Prostate gland (tissue), 2 donors: ENCODE measurements around the gene KIAA0232. TPM values are rescaled to one million over a fixed set of nuclear protein-coding genes. Genes with fewer than 3 reads are reported as not detected.
"Not testable (repeated sequence)": the region's sequence is repeated elsewhere in the genome, so short reads cannot be mapped to it uniquely, and the experiment has no call there.

Source experiments
- DNase-seq: peaks from one replicate; pipeline ENCODE4 v3.0.0-alpha.2; 2019; ENCODE audit warnings: low spot score
- H3K27ac ChIP-seq, 2 donors: fragments of 200-600 bp; sonication (generic); 2 replicates each; pipeline ENCODE4 v1.5.1; 2017 to 2019
- H3K27me3 ChIP-seq: fragments of 200-600 bp; sonication (generic); replicated peaks from 2 replicates; pipeline ENCODE4 v1.5.1; 2019; ENCODE audit not compliant: insufficient read depth
- H3K36me3 ChIP-seq, 2 donors: fragments of 200-600 bp; sonication (generic); 1 replicate in 1 of 2; 2 replicates in 1 of 2; pipeline versions ENCODE4 v1.5.1 to v1.8.1; 2017 to 2019
- H3K4me1 ChIP-seq: fragments of 200-600 bp; sonication (generic); replicated peaks from 2 replicates; pipeline ENCODE4 v1.5.1; 2019
- H3K4me3 ChIP-seq, 2 donors: fragments of 200-600 bp; sonication (generic); 2 replicates each; pipeline ENCODE4 v1.5.1; 2017 to 2019
- H3K9me3 ChIP-seq: fragments of 200-600 bp; sonication (generic); 2 replicates; pipeline ENCODE4 v1.5.1; 2017
- CTCF ChIP-seq, 4 experiments: fragments of 200-600 bp in 2 of 4; fragments of 450-650 bp in 2 of 4; sonication (generic) in 2 of 4; IDR thresholded peaks; 1 replicate in 3 of 4; 2 replicates in 1 of 4; pipeline ENCODE4 v1.5.1; 2016 to 2019; ENCODE audit warnings: antibody characterized with exemption in 4 of 4, mild to moderate bottlenecking in 2 of 4, moderate library complexity in 2 of 4
- POLR2A ChIP-seq: fragments of 450-650 bp; IDR thresholded peaks from one replicate; pipeline ENCODE4 v1.6.1; 2016; ENCODE audit warnings: antibody characterized with exemption, mild to moderate bottlenecking
- POLR2AphosphoS5 ChIP-seq: sonication (generic); formaldehyde crosslinking; IDR thresholded peaks from one replicate; pipeline ENCODE4 v1.6.1; 2017; ENCODE audit warnings: antibody characterized with exemption
- WGBS: methylation state at CpG from one replicate; pipeline ENCODE4 v1.1.5; 2018; 5-methylcytosine and 5-hydroxymethylcytosine counted together
- intact Hi-C: fragments of 100-400 bp; cut with DNase I; formaldehyde crosslinking; loops from one replicate; pipeline ENCODE4 v1.14.2; 2022
- total RNA-seq, 2 donors: library from RNA; depleted of rRNA; stranded (reverse); fragments of >200 nt; gene quantifications; one replicate each; pipeline ENCODE4 v1.1.0, GENCODE V29; 2016

KIAA0232 gene
- total RNA-seq, 2 donors from 2014 or later = 35.3 to 42.1 TPM

DNA sequence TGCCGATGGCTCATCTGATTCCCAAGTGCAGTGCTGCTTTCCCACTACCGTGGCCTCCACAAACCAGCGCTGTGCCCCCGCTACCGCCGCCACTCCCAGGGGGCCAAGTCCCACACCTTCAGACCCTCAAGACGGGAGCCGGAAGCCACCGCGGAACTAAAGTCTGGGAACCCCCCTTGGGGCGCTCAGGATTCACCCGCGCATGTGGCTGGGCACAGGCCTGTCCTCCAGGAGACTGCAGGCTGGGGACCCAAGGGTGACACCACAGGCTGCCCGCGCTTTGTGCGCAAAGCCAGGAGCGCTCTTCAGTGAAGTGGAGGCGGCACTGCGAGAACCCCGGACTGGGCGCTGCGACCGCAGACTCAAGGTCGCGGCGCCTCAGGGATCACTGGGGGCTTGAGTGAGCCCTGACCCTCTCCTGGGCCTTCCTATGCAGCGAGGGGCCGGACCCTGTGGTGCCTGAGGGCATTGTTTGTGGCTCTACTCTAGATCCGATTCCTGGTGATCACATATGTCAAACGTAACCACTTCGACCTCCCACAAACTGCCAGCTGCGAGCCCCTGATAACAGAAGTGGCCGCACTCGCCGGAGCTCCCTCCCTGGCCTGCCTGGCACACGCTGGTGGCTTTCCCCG lies 106.7 kb downstream of the KIAA0232 start:
- H3K27ac ChIP-seq = no peak overlapping the region
- H3K36me3 ChIP-seq = no peaks in the 10 kb centered on the region
- DNase-seq = no peak
- WGBS = 91% methylated on average over 37 of the region's 37 CpGs
- H3K4me1 ChIP-seq = no peaks in the 10 kb centered on the region
- no peak for TF ChIP-seq POLR2A
- TF ChIP-seq POLR2AphosphoS5 = no peak
- TF ChIP-seq CTCF (IDR thresholded peaks at IDR 0.05) = no peak
- no peaks in the 10 kb centered on the region for H3K9me3 ChIP-seq
- no peaks in the 10 kb centered on the region for H3K27me3 ChIP-seq
- intact Hi-C loops = loop anchor here (5.0 kb wide), 1 partner anchor 172 kb away; the partner anchor contains the start of gene BLOC1S4
- no peak overlapping the region for H3K4me3 ChIP-seq

- intact Hi-C loops = loop anchor here (5.0 kb wide), 1 partner anchor 173 kb away; the partner anchor contains the start of gene BLOC1S4
- DNase-seq = no peak
- Histone ChIP-seq H3K4me3 (no peak overlapping the region), H3K36me3 (no peaks in the 10 kb centered on the region), H3K27me3 (no peaks in the 10 kb centered on the region), H3K27ac (no peak overlapping the region), H3K9me3 (no peaks in the 10 kb centered on the region), H3K4me1 (no peaks in the 10 kb centered on the region)
- TF ChIP-seq POLR2A (no peak), POLR2AphosphoS5 (no peak), CTCF (IDR thresholded peaks at IDR 0.05) (no peak)
- 92% methylated on average over 15 of the region's 15 CpGs for WGBS
Measured at GRCh38 chr4:6889736-6890324, 107.3 kb downstream of the KIAA0232 start.

GRCh38 chr4:6890358-6890757 lies 107.8 kb downstream of the KIAA0232 start:
- intact Hi-C loops = no loop called here
- Histone ChIP-seq H3K4me3 (no peak overlapping the region), H3K27me3 (no peaks in the 10 kb centered on the region), H3K4me1 (no peaks in the 10 kb centered on the region), H3K27ac (no peak overlapping the region), H3K9me3 (no peaks in the 10 kb centered on the region), H3K36me3 (no peaks in the 10 kb centered on the region)
- TF ChIP-seq POLR2AphosphoS5 (no peak), POLR2A (no peak), CTCF (IDR thresholded peaks at IDR 0.05) (no peak)
- 98% methylated on average over 3 of the region's 3 CpGs for WGBS
- DNase-seq = no peak

GRCh38 chr4:6890971-6891370 lies 108.4 kb downstream of the KIAA0232 start:
- 96% methylated on average over 9 of the region's 9 CpGs for WGBS
- H3K27me3 ChIP-seq, intact Hi-C loops, H3K9me3 ChIP-seq, H3K4me3 ChIP-seq, DNase-seq, H3K27ac ChIP-seq, H3K4me1 ChIP-seq, H3K36me3 ChIP-seq: not testable (repeated sequence)

- 75% methylated on average over 10 of the region's 10 CpGs for WGBS
- Histone ChIP-seq H3K27me3 (no peaks in the 10 kb centered on the region), H3K4me1 (no peaks in the 10 kb centered on the region), H3K4me3 (no peak overlapping the region), H3K36me3 (no peaks in the 10 kb centered on the region), H3K27ac (peak overlapping the region; percentile 8 to 29), H3K9me3 (no peaks in the 10 kb centered on the region)
- no peak for DNase-seq
- intact Hi-C loops = no loop called here
- TF ChIP-seq CTCF (IDR thresholded peaks at IDR 0.05) = no peak
- TF ChIP-seq POLR2AphosphoS5 = no peak
- TF ChIP-seq POLR2A = no peak
Measured at GRCh38 chr4:6891436-6892170, 109.1 kb downstream of the KIAA0232 start.
